OCI-LY3 (cell line): ENCODE measurements around the gene NFIB.

Source experiments
- CTCF ChIP-seq: fragments of 200-600, 300-600 bp; sonication (generic); IDR thresholded peaks from 2 replicates; pipeline ENCODE4 v1.5.1; 2014; ENCODE audit warnings: antibody characterized with exemption, low read length, low read depth
- EZH2phosphoT487 ChIP-seq: fragments of 200-600 bp; shearing (Covaris generic); IDR thresholded peaks from 2 replicates; pipeline ENCODE4 v1.6.1; 2018; ENCODE audit warnings: antibody characterized with exemption, mixed run types, low read depth

DNA sequence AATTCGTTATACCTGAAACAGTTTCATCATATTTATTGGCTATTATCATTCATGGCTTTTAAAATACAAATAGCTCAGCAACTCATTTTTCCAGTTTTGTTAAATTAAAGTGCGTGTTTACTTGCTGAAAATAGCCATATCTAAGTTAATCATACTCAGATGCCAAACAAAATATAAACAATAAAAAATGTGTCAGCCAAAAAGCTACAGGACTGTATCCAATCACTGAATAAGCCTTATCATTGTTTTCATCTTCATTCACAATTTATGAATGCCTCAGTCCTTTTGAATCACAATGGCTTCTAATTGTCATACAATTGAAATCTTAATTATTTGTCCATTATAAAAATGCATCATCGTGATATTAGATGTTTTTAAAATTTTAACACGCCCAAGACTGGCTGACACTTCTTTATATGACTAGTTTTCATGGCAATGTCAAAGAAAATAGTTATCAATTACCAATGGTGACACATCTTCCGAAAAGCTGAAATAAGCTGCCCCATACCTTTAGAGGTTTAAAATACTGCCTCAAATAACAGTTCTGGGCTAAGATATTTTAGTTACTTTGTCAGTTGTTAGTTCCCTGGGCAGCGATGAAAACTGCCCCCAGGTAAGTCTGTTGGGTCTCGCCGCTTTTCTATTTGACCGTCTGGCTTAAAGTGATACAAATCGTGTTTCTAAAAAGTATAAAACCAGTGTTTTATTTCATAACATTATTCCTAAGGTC, 1.8 kb downstream of the NFIB start:
- TF ChIP-seq CTCF (no peak), EZH2phosphoT487 (no peak)
